Tibial nerve (tissue), 4 donors: ENCODE measurements around the gene SLC7A9. TPM values are rescaled to one million over a fixed set of nuclear protein-coding genes. Genes with fewer than 3 reads are reported as not detected.

Experiments
- DNase-seq, 2 donors: peaks; one replicate each; pipeline ENCODE4 v3.0.0-alpha.2; 2019; ENCODE audit warnings: low spot score in 2 of 2
- H3K27ac ChIP-seq, 4 donors: fragments of 200-600 bp; sonication (generic) in 3 of 4; one replicate each; pipeline ENCODE4 v1.5.1; 2017 to 2019; ENCODE audit warnings: mild to moderate bottlenecking in 1 of 4
- H3K27me3 ChIP-seq, 2 donors: fragments of 200-600 bp; sonication (generic) in 1 of 2; one replicate each; pipeline versions ENCODE4 v1.5.1 to v1.6.0; 2017 to 2019
- H3K36me3 ChIP-seq, 3 donors: fragments of 200-600 bp; sonication (generic); one replicate each; pipeline ENCODE4 v1.5.1; 2018 to 2019
- H3K4me1 ChIP-seq, 4 donors: fragments of 200-600 bp; sonication (generic) in 3 of 4; one replicate each; pipeline ENCODE4 v1.5.1; 2017 to 2019
- H3K4me3 ChIP-seq, 4 donors: fragments of 200-600 bp; sonication (generic) in 3 of 4; one replicate each; pipeline ENCODE4 v1.5.1; 2017 to 2019; ENCODE audit warnings: mild to moderate bottlenecking in 1 of 4, moderate library complexity in 1 of 4
- H3K9me3 ChIP-seq, 4 donors: fragments of 200-600 bp; sonication (generic) in 3 of 4; one replicate each; pipeline ENCODE4 v1.5.1; 2017 to 2019
- CTCF ChIP-seq, 5 experiments: fragments of 200-600 bp in 3 of 5; fragments of 450-650 bp in 2 of 5; sonication (generic) in 3 of 5; IDR thresholded peaks; one replicate each; pipeline ENCODE4 v1.5.1; 2016 to 2019; ENCODE audit warnings: antibody characterized with exemption in 5 of 5, mild to moderate bottlenecking in 3 of 5, moderate library complexity in 2 of 5
- EP300 ChIP-seq, 2 donors: sonication (generic); formaldehyde crosslinking; IDR thresholded peaks; one replicate each; pipeline ENCODE4 v1.6.1; 2017; ENCODE audit warnings: antibody characterized with exemption in 2 of 2, mild to moderate bottlenecking in 1 of 2
- POLR2A ChIP-seq, 2 donors: fragments of 450-650 bp; IDR thresholded peaks; one replicate each; pipeline ENCODE4 v1.6.1; 2017; ENCODE audit warnings: antibody characterized with exemption in 2 of 2, mild to moderate bottlenecking in 2 of 2, moderate library complexity in 2 of 2
- WGBS, 2 donors: methylation state at CpG; one replicate each; pipeline ENCODE4 v1.1.5; 2018; 5-methylcytosine and 5-hydroxymethylcytosine counted together
- total RNA-seq, 4 donors: library from RNA; depleted of rRNA; stranded (reverse); fragments of >200 nt; gene quantifications; one replicate each; pipeline ENCODE4 v1.1.0, GENCODE V29; 2016

SLC7A9 gene
- total RNA-seq, 4 donors from 2014 or later, result 1.6 TPM; not detected in 3

- Histone ChIP-seq H3K27ac (no peak overlapping the region), H3K9me3 (no peaks in the 10 kb centered on the region), H3K27me3 (no peaks in the 10 kb centered on the region), H3K4me3 (no peak overlapping the region), H3K36me3 (peaks cover 0 to 95% (median 4%) of the 10 kb centered on the region in 3 donors), H3K4me1 (no peaks in the 10 kb centered on the region)
- TF ChIP-seq CTCF (IDR thresholded peaks at IDR 0.05), result no peak
- no peak for TF ChIP-seq POLR2A (IDR thresholded peaks at IDR 0.05)
- no peak for TF ChIP-seq EP300 (IDR thresholded peaks at IDR 0.05)
- WGBS, 2 donors, result 89 to 93% methylated on average over 12 of the region's 12 CpGs
- no peak for DNase-seq
Measured at GRCh38 chr19:32914879-32915660, 45.5 kb upstream of the SLC7A9 start.

GRCh38 chr19:32911467-32911866 lies 41.9 kb upstream of the SLC7A9 start:
- Histone ChIP-seq H3K9me3 (no peaks in the 10 kb centered on the region), H3K27ac (no peak overlapping the region), H3K4me1 (no peaks in the 10 kb centered on the region), H3K36me3 (peaks cover 0 to 97% (median 4%) of the 10 kb centered on the region in 3 donors), H3K27me3 (no peaks in the 10 kb centered on the region), H3K4me3 (no peak overlapping the region)
- no peak for TF ChIP-seq CTCF (IDR thresholded peaks at IDR 0.05)
- TF ChIP-seq EP300 (IDR thresholded peaks at IDR 0.05), result no peak
- no peak for TF ChIP-seq POLR2A (IDR thresholded peaks at IDR 0.05)
- DNase-seq, result no peak
- WGBS, 2 donors, result 95 to 97% methylated on average over 4 of the region's 4 CpGs

GRCh38 chr19:32910874-32911273 lies 41.3 kb upstream of the SLC7A9 start:
- peaks cover 0 to 97% (median 4%) of the 10 kb centered on the region in 3 donors for H3K36me3 ChIP-seq
- no peak overlapping the region for H3K4me3 ChIP-seq
- no peaks in the 10 kb centered on the region for H3K27me3 ChIP-seq
- H3K9me3 ChIP-seq, result peaks cover 0 to 4% (median 0%) of the 10 kb centered on the region in 4 donors
- no peak for TF ChIP-seq CTCF (IDR thresholded peaks at IDR 0.05)
- no peak for TF ChIP-seq POLR2A (IDR thresholded peaks at IDR 0.05)
- TF ChIP-seq EP300 (IDR thresholded peaks at IDR 0.05), result no peak
- no peak for DNase-seq
- no peak overlapping the region for H3K27ac ChIP-seq
- 80 to 88% methylated on average over 5 of the region's 5 CpGs for WGBS, 2 donors
- no peaks in the 10 kb centered on the region for H3K4me1 ChIP-seq

GRCh38 chr19:32910094-32910493 lies 40.5 kb upstream of the SLC7A9 start:
- 93 to 95% methylated on average over 5 of the region's 5 CpGs for WGBS, 2 donors
- peaks cover 0 to 97% (median 4%) of the 10 kb centered on the region in 3 donors for H3K36me3 ChIP-seq
- peaks cover 0 to 11% (median 0%) of the 10 kb centered on the region in 4 donors for H3K9me3 ChIP-seq
- H3K4me1 ChIP-seq, result no peaks in the 10 kb centered on the region
- DNase-seq, result no peak
- H3K27me3 ChIP-seq, result no peaks in the 10 kb centered on the region
- no peak overlapping the region for H3K27ac ChIP-seq
- H3K4me3 ChIP-seq, result no peak overlapping the region
- TF ChIP-seq POLR2A (IDR thresholded peaks at IDR 0.05), result no peak
- TF ChIP-seq EP300 (IDR thresholded peaks at IDR 0.05), result no peak
- TF ChIP-seq CTCF (IDR thresholded peaks at IDR 0.05), result no peak

- H3K9me3 ChIP-seq, result peaks cover 0 to 16% (median 0%) of the 10 kb centered on the region in 4 donors
- no peak overlapping the region for H3K27ac ChIP-seq
- no peaks in the 10 kb centered on the region for H3K27me3 ChIP-seq
- H3K4me3 ChIP-seq, result no peak overlapping the region
- peaks cover 0 to 96% (median 4%) of the 10 kb centered on the region in 3 donors for H3K36me3 ChIP-seq
- DNase-seq, result no peak
- no peaks in the 10 kb centered on the region for H3K4me1 ChIP-seq
- TF ChIP-seq CTCF (IDR thresholded peaks at IDR 0.05), result no peak
- no peak for TF ChIP-seq EP300 (IDR thresholded peaks at IDR 0.05)
- TF ChIP-seq POLR2A (IDR thresholded peaks at IDR 0.05), result no peak
Measured at GRCh38 chr19:32909257-32909656, 39.7 kb upstream of the SLC7A9 start.
